BJ (cell line): ENCODE measurements around the gene PRDM13. TPM values are rescaled to one million over a fixed set of nuclear protein-coding genes. Genes with fewer than 3 reads are reported as not detected.

ENCODE experiments used
- CTCF ChIA-PET: fragments of 350-600 bp; formaldehyde crosslinking; extraction: SDS; loops from one replicate; lab custom pipeline; 2021; ENCODE audit warnings: antibody characterized with exemption, inconsistent platforms; lab: Yijun Ruan, JAX
- POLR2A ChIA-PET: fragments of 300-600 bp; sonication (Branson Sonifier 250); formaldehyde crosslinking; extraction: SDS; loops from one replicate; lab custom pipeline; 2021; ENCODE audit warnings: antibody characterized with exemption; lab: Charles Lee
- DNase-seq: peaks from one replicate; pipeline ENCODE4 v3.0.0-alpha.2; 2011; ENCODE audit warnings: low read depth
- H3K27me3 ChIP-seq: 2 replicates; pipeline ENCODE4 v1.6.0; 2011; ENCODE audit warnings: low read length; ENCODE audit not compliant: control insufficient read depth, insufficient read depth
- H3K36me3 ChIP-seq: 2 replicates; pipeline ENCODE4 v1.5.1; 2011; ENCODE audit warnings: low read length; ENCODE audit not compliant: control insufficient read depth, insufficient read depth
- H3K4me3 ChIP-seq: 2 replicates; pipeline ENCODE4 v1.5.1; 2011; ENCODE audit warnings: low read depth, mild to moderate bottlenecking, control low read depth, low read length
- polyA plus RNA-seq: library from polyadenylated mRNA; depleted of rRNA; stranded (reverse); fragments of >200 nt; gene quantifications from 2 replicates; pipeline ENCODE4 v1.2.3, GENCODE V29; 2011
- TF ChIP-seq, protein P1 (sequence below): IDR thresholded peaks from 2 replicates; pipeline ENCODE4 v1.5.1; 2011; ENCODE audit warnings: low read depth, mild to moderate bottlenecking, control low read depth, inconsistent platforms, low read length, moderate library complexity; ENCODE audit not compliant: insufficient read depth

Gene PRDM13
- polyA plus RNA-seq, 1 experiment: not detected

- TF ChIP-seq, protein P1, sequence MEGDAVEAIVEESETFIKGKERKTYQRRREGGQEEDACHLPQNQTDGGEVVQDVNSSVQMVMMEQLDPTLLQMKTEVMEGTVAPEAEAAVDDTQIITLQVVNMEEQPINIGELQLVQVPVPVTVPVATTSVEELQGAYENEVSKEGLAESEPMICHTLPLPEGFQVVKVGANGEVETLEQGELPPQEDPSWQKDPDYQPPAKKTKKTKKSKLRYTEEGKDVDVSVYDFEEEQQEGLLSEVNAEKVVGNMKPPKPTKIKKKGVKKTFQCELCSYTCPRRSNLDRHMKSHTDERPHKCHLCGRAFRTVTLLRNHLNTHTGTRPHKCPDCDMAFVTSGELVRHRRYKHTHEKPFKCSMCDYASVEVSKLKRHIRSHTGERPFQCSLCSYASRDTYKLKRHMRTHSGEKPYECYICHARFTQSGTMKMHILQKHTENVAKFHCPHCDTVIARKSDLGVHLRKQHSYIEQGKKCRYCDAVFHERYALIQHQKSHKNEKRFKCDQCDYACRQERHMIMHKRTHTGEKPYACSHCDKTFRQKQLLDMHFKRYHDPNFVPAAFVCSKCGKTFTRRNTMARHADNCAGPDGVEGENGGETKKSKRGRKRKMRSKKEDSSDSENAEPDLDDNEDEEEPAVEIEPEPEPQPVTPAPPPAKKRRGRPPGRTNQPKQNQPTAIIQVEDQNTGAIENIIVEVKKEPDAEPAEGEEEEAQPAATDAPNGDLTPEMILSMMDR: no peak
- ChIA-PET CTCF (interaction anchor here (0.9 to 2.9 kb wide), 4 partner anchors 25 to 163 kb away, joined by 4 to 29 read pairs (median 7); no protein-coding TSS in a partner anchor), POLR2A (no interaction called here)
- no peak for DNase-seq
- no peaks in the 10 kb centered on the region for H3K36me3 ChIP-seq
- H3K4me3 ChIP-seq: no peak overlapping the region
- H3K27me3 ChIP-seq: peaks cover 34% of the 10 kb centered on the region
Observed at GRCh38 chr6:99587792-99588191, 18.8 kb upstream of the PRDM13 start.

DNA sequence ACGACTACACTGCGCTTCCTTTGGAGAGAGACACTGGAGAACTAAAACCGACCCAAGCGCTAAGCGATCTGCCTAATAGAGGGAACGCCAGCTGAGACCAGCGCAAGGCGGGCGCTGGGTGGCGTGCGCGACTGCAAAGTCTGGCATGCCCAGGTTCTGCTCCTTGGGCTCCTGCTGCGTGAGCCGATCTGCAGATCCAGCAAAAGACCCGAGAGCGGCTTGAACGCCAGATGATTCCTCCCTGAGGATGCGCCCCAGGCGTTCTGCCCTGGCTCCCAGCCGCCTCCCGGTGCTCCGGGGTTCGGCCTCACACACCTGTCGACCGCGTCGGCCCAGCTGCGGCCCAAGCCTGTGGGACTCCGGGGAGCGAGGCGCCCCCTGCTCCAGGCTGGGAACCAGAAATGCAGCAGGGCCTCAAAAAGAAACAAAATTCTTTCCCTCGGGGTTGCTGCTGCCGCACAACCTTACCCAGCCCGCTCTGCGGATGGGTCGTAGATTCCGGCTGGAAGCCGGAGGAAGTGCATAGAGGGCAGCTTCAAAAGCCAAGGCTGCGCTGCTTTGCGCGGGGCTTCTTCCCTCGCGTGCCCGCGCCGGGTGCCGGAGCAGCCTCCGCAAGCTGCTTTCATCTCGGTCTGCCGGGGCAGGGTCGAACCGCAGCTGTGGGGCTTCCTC, 17.9 kb upstream of the PRDM13 start:
- DNase-seq: no peak

GRCh38 chr6:99589290-99589672, 17.4 kb upstream of the PRDM13 start:
- H3K27me3 ChIP-seq: peaks cover 34% of the 10 kb centered on the region
- ChIA-PET CTCF (interaction anchor here (0.7 to 2.9 kb wide), 7 partner anchors 14 to 220 kb away, joined by 3 to 29 read pairs (median 5); partner anchors contain the start of gene CCNC), POLR2A (no interaction called here)
- no peaks in the 10 kb centered on the region for H3K36me3 ChIP-seq
- DNase-seq: no peak
- H3K4me3 ChIP-seq: peak overlapping the region; percentile 45
- TF ChIP-seq, protein P1: no peak

More for the DNA sequence above, 17.9 kb upstream of the PRDM13 start:
- Histone ChIP-seq H3K27me3 (peaks cover 34% of the 10 kb centered on the region), H3K36me3 (no peaks in the 10 kb centered on the region), H3K4me3 (peak overlapping the region; percentile 45)
- POLR2A ChIA-PET: no interaction called here
- TF ChIP-seq, protein P1: peak; percentile 58
- CTCF ChIA-PET: interaction anchor here (0.7 to 2.9 kb wide), 10 partner anchors 14 to 220 kb away, joined by 3 to 29 read pairs (median 4); partner anchors contain the start of gene CCNC

- Histone ChIP-seq H3K27me3 (peaks cover 35% of the 10 kb centered on the region), H3K36me3 (no peaks in the 10 kb centered on the region), H3K4me3 (no peak overlapping the region)
- ChIA-PET CTCF (interaction anchor here (1.5 to 1.8 kb wide), 3 partner anchors 22 to 27 kb away, joined by 5 to 9 read pairs (median 5); partner anchors contain the start of gene CCNC), POLR2A (no interaction called here)
- TF ChIP-seq, protein P1: no peak
- no peak for DNase-seq
Observed at GRCh38 chr6:99589907-99590493, 16.6 kb upstream of the PRDM13 start.
